HAP-1 (cell line): ENCODE measurements around the gene PSMG2.
"Not testable (repeated sequence)": the region's sequence is repeated elsewhere in the genome, so short reads cannot be mapped to it uniquely, and the experiment has no call there.

Experiments
- DNase-seq, 2 experiments: peaks; one replicate each; pipeline ENCODE4 v3.0.0-alpha.2; 2016 to 2020; ENCODE audit warnings: low spot score in 2 of 2
- H3K27me3 ChIP-seq: fragments of 250-450 bp; sonication (Bioruptor Pico); 2 replicates; pipeline ENCODE4 v1.5.1; 2020; ENCODE audit warnings: low read depth, mild to moderate bottlenecking, moderate library complexity
- H3K36me3 ChIP-seq: fragments of 250-450 bp; sonication (Bioruptor Pico); replicated peaks from 2 replicates; pipeline ENCODE4 v1.5.1; 2020; ENCODE audit warnings: mild to moderate bottlenecking
- H3K4me1 ChIP-seq: fragments of 250-450 bp; sonication (Bioruptor Pico); 2 replicates; pipeline ENCODE4 v1.5.1; 2020; ENCODE audit warnings: mild to moderate bottlenecking
- H3K4me3 ChIP-seq: fragments of 250-450 bp; sonication (Bioruptor Pico); 2 replicates; pipeline ENCODE4 v1.5.1; 2020; ENCODE audit warnings: mild to moderate bottlenecking, moderate library complexity
- H3K9me3 ChIP-seq: fragments of 250-450 bp; sonication (Bioruptor Pico); 2 replicates; pipeline ENCODE4 v1.5.1; 2020; ENCODE audit warnings: mild to moderate bottlenecking, moderate library complexity
- in situ Hi-C: fragments of 300-500 bp; cut with MboI; formaldehyde crosslinking; loops from 3 replicates; pipeline ENCODE4 v1.14.3; 2020; ENCODE audit warnings: low sequenced_read_pairs, inconsistent platforms, mixed read lengths

The PSMG2 gene

DNA sequence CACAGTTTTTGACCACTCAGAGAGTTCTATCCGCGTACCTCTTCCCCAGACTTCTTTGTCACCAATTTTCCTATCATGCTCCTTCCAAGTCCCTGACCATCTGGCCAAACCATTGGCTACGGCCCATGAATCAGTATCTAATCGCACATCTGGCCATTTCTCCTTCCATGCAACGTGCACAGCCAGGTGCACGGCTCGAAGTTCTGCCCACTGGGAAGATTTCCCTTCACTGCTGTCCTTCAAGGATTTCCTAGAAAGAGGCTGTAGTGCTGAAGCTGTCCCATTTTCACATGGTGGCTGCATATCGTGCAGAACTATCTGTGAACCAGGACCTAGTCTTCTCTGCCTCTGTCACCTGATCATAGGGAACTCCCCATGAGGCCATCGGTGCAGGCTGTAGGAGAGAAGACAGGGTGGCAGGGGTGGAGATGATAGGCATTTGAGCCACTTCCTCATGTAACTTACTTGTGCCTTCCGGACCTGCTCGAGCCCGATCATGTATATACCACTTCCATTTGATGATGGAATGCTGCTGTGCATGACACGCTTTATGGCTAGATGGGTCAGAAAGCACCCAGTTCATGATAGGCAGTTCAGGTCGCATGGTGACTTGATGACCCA, 53.9 kb downstream of the PSMG2 start:
- DNase-seq, H3K4me3 ChIP-seq, H3K36me3 ChIP-seq, H3K27me3 ChIP-seq, H3K4me1 ChIP-seq, in situ Hi-C loops, H3K9me3 ChIP-seq: not testable (repeated sequence)

DNA sequence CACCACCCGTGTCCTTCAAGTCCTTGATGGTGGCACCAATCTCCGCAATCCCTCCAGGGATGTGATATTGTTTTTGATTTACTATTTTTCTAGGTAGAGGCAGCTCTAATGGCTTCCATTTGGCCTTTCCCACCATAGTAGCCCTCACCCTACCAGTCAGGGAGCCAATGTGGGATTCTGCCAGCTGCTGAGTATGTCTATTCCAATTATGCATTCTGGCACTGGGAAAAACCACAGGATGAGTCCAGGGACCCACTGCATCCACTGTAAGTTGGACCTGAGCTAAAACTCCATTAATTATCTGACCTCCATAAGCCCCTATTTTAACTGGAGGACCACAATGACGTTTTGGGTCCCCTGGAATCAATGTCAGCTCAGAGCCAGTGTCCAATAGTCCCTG, 55.7 kb downstream of the PSMG2 start:
- DNase-seq, H3K36me3 ChIP-seq, H3K4me3 ChIP-seq, in situ Hi-C loops, H3K27me3 ChIP-seq, H3K9me3 ChIP-seq, H3K4me1 ChIP-seq: not testable (repeated sequence)

DNA sequence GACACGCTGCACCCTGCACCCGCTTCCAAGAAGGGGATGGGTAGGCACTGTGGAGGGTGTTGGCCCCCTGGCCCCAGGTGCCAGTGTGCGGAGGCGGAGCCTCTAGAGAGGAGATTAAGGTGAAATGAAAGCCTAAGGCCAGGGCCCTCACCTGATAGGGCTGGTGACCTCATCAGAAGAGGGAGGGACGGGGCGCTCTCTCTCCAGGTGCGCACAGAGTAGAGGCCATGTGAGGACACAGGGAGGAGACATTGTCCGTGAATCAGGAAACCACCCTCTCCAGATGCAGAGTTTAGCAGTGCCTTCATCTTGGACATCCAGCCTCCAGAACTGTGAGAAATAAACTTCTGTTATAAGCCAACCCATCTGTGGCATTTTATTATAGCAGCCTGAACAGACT, 62.3 kb downstream of the PSMG2 start:
- Histone ChIP-seq H3K36me3 (no peaks in the 10 kb centered on the region), H3K27me3 (no peaks in the 10 kb centered on the region), H3K9me3 (0 out of 2 replicates have a peak, but pooled peaks cover 2% of the 10 kb centered on the region), H3K4me3 (no peak overlapping the region), H3K4me1 (no peaks in the 10 kb centered on the region; the same call in 1 of the 2 replicates)
- no peak for DNase-seq
- in situ Hi-C loops = no loop called here

DNA sequence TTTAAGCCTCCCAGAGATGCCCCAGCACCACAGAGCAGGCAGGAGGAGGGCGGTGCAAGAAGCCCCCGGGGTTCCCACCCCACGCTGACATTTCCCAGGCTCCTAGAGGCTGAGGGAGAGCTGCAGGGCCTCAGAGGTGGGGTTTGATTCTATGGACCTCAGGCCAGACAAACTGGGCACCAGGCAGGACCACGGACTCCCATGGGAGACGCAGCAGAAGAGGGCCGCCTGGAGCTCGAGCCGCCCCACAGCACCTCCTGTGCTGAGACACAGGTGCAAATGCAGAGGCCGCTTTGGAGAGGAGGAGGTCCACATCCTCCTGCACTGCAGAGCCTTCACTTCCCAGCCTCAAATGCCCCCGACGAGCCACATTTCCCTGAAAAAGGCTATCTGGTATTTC, 62.7 kb downstream of the PSMG2 start:
- Histone ChIP-seq H3K9me3 (0 out of 2 replicates have a peak, but pooled peaks cover 2% of the 10 kb centered on the region), H3K4me3 (no peak overlapping the region), H3K36me3 (no peaks in the 10 kb centered on the region), H3K27me3 (no peaks in the 10 kb centered on the region), H3K4me1 (peaks cover 2% of the 10 kb centered on the region)
- in situ Hi-C loops = no loop called here
- DNase-seq = no peak

DNA sequence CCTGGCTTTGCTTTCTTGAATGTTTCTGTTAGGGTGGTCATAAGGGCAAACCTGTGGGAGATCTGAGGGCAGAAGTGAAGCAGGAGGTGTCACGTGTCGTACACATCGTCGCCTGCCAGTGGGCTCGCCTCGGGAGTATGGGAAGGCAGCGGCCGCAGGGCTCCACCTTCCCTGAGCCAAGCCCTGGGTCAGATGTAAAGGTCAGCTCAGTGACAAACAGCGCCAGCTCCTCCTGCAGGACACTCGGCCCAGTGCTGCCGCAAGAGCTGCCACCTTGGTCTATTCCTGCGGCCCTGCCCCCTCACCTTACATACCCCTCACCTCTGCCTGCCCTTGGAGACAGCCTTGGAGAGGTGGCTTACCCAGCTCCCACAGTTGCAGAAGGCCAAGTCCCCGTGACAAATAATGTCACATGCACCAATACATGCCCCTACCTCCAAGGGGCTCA, 64.2 kb downstream of the PSMG2 start:
- peak in 1 of 2 experiments; percentile 25 for DNase-seq
- Histone ChIP-seq H3K36me3 (no peaks in the 10 kb centered on the region), H3K4me3 (no peak overlapping the region)

DNA sequence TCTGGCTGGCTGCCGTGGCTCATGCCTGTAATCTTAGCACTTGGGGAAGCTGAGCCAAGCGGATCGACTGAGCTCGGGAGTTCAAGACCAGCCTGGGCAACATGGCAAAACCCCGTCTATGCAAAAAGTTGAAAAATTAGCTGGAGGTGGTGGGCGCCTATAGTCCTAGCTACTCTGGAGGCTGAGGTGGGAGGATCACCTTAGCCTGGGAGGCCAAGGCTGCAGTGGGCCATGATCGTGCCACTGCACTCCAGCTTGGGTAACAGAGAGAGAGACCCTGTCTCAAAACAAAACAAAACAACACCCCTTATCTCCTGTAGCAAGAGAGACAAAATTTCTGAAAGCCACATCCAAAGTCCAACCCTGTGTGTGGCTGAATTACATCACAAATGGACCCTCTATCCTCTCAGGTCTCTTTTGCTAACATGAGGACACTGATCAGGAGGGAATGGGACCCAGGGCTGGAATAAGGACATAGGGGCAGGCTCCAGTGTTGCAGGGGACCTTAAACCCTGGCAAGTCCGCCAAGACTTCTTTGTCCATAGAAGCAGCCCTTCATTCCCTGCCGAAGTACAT, 64.8 kb downstream of the PSMG2 start:
- Histone ChIP-seq H3K9me3 (0 out of 2 replicates have a peak, but pooled peaks cover 2% of the 10 kb centered on the region), H3K27me3 (no peaks in the 10 kb centered on the region), H3K36me3 (no peaks in the 10 kb centered on the region), H3K4me1 (peaks cover 11% of the 10 kb centered on the region), H3K4me3 (no peak overlapping the region)
- DNase-seq = no peak
- in situ Hi-C loops = no loop called here

More for the DNA sequence above, 64.2 kb downstream of the PSMG2 start:
- in situ Hi-C loops = no loop called here
- Histone ChIP-seq H3K27me3 (no peaks in the 10 kb centered on the region), H3K9me3 (0 out of 2 replicates have a peak, but pooled peaks cover 2% of the 10 kb centered on the region), H3K4me1 (peaks cover 11% of the 10 kb centered on the region)

DNA sequence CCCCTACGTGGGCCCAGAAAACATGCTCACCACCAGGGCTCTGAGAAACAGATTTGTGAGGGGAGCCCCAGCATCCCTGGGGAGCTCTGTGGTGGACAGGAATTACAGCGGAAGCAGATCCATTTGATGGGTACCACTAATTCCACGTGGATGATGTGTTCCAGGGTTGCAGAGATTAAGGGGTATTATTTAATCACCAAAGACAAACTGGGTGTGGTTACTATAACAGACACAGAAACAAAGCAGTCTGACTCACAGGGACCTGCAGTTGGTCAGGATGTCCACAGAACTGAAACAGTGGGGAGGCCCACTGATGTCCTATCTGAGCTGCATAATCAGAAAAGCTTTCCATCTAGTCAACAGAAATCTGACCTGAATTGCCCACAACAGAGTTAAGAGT, 65.8 kb downstream of the PSMG2 start:
- DNase-seq = no peak
- Histone ChIP-seq H3K4me3 (no peak overlapping the region), H3K4me1 (peaks cover 11% of the 10 kb centered on the region), H3K9me3 (0 out of 2 replicates have a peak, but pooled peaks cover 2% of the 10 kb centered on the region), H3K27me3 (no peaks in the 10 kb centered on the region), H3K36me3 (no peaks in the 10 kb centered on the region)
- in situ Hi-C loops = no loop called here

DNA sequence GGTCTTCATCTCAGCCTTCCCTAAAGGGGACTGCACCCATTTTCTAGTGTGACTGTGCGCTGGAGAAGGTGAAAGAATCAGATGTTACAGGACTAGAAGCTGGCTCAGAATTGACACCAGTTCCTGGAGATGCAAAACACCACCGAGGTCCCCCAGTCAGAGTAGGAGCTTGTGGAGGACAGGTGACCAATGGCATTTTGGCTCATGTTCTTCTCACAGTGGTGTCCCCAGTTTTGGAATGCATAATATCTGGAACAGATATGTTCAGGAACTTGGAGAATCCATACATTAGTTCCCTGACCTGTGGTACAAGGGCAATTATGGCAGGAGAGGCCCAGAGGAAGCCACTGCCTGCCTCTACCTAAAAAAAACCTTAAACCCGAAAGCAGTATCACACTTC, 66.3 kb downstream of the PSMG2 start:
- no peak overlapping the region for H3K4me3 ChIP-seq
- in situ Hi-C loops = no loop called here
- H3K4me1 ChIP-seq = peaks cover 11% of the 10 kb centered on the region
- H3K27me3 ChIP-seq = no peaks in the 10 kb centered on the region
- H3K36me3 ChIP-seq = no peaks in the 10 kb centered on the region
- 0 out of 2 replicates have a peak, but pooled peaks cover 2% of the 10 kb centered on the region for H3K9me3 ChIP-seq
- DNase-seq = no peak

DNA sequence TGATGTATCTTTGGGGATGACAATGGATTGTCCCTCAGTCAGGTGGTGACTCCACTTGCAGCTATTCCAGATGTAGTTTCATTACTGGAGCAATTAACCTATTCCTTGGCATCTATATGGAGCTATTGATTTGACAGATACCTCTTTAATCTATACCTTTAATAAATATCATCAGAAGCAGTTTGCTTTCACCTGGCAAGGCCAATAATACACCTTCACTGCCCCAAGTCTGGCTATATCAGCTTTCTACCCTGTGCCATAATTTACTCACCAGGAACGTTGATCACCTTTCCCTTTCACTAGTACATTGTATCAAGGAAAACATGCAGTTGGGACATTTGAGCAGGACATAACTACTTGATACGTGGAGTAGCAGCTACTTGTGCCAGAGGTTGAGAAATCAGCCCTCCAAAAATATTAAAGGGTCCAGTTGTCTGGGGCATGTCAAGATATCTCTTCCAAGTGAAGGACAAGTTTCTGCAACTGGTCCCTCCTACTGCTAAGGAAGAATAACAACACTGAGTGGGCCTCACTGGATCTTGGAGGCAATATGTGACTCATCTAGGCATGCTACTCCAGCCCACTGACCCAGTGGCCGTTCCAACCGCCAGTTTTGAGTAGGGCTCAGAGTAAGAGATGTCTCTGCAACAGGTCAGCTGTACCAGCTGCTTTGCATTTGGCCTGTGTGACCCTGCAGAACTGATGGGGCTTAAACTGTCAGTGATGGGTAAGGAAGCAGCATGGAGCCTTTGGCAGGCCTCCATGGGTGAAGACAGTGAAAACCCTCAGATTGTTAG, 67.0 kb downstream of the PSMG2 start:
- DNase-seq = no peak
- 0 out of 2 replicates have a peak, but pooled peaks cover 2% of the 10 kb centered on the region for H3K9me3 ChIP-seq
- H3K4me1 ChIP-seq = peaks cover 11% of the 10 kb centered on the region
- H3K4me3 ChIP-seq = no peak overlapping the region
- no peaks in the 10 kb centered on the region for H3K36me3 ChIP-seq
- in situ Hi-C loops = no loop called here
- H3K27me3 ChIP-seq = no peaks in the 10 kb centered on the region

DNA sequence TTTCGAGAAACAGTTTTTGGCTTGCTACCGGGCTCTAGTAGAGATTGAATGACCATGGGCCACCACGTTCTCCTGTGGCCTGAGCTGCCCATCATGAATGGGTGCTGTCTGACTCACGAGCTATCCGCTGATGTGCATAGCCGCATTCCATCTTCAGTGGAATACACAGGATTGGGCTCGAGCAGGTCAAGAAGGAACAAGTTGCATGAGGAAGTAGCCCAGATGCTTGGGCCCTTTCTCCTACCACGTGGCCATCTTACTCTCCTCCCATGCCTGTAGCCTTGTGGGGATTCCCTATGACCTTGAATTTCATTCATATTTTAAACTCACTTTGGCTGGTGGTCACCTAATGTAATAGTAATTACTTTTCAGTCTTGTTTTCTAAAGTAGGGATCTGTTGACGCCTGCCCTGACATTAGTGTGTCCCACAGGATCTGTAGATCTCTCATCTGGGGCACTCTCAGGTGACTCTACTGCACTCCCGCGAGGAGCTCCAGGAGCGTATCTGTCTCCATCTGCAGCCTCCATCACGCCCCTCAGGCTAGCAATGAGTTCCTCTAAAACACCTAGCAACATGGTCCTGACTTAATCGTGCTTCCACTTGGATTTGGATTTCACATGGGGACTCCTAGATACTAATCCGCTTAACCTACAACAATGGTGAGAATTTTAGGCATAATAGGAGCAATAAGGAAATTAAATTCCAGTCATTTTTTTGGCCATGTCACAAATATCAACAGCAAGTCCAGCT, 67.8 kb downstream of the PSMG2 start:
- no peak overlapping the region for H3K4me3 ChIP-seq
- H3K36me3 ChIP-seq = no peaks in the 10 kb centered on the region
- H3K27me3 ChIP-seq = no peaks in the 10 kb centered on the region
- in situ Hi-C loops = no loop called here
- 0 out of 2 replicates have a peak, but pooled peaks cover 2% of the 10 kb centered on the region for H3K9me3 ChIP-seq
- peak; percentile 65 to 79 for DNase-seq
- H3K4me1 ChIP-seq = peaks cover 11% of the 10 kb centered on the region

DNA sequence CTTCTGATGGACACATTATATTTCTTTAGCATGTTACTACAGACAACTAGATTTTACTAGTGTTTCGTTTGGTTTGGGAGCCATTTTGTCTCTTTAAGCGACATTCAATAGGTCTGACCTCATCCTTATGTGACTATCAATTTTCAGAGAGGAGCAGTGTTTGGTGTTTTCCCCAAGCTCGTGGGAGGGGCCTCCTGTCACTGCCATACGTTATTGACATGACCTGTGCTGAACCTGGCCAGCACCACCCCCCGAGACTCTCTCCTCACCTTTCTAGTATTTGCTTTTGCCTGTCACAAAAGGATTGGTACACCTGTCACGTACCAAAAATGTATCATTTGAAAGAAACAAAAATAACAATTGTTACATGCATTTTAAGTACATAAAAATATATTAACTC, 69.3 kb downstream of the PSMG2 start:
- no peaks in the 10 kb centered on the region for H3K27me3 ChIP-seq
- no peaks in the 10 kb centered on the region for H3K36me3 ChIP-seq
- H3K4me1 ChIP-seq = peaks cover 11% of the 10 kb centered on the region
- no peak overlapping the region for H3K4me3 ChIP-seq
- 0 out of 2 replicates have a peak, but pooled peaks cover 2% of the 10 kb centered on the region for H3K9me3 ChIP-seq
- DNase-seq = no peak
- in situ Hi-C loops = no loop called here

DNA sequence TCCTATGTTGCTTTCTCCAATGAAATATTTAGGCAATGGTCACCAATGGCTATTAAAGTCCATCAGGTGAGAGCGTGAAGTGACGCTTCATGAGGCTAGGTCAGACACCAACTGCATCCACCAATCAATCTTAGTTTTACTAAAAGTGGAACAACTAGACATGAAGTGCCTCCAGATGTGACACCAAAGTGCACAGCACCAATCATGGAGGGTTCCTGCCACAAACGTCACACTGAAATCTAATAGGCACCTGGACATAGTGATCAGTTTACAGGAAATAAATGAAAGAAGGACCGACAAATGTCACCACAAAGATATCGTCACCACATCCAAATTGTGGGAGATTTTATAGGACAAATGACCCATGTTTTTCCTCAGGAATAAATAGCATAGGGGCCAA, 70.5 kb downstream of the PSMG2 start:
- in situ Hi-C loops = no loop called here
- no peak for DNase-seq
- H3K9me3 ChIP-seq = 0 out of 2 replicates have a peak, but pooled peaks cover 2% of the 10 kb centered on the region
- no peaks in the 10 kb centered on the region for H3K27me3 ChIP-seq
- H3K4me3 ChIP-seq = no peak overlapping the region
- H3K4me1 ChIP-seq = peaks cover 11% of the 10 kb centered on the region
- H3K36me3 ChIP-seq = no peaks in the 10 kb centered on the region

DNA sequence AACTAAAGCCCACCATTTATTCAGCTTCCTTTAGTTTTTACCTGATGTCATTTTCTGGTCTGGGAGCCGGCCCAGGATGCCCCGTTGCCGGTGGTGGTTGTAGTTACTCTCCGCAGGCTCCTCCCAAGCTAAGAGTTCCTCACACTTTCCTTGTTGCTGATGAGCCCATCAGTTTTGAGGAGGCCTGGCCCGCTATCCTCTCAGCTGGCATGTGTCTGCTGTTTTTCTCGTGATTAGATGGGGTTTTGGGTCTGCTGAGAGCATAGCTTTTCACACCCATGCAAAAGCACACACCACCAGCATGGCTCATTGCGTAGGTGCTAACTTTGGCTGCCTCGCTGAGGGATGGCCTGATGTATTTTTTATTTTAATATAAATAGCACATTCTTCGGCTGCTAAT, 72.1 kb downstream of the PSMG2 start:
- DNase-seq = no peak
- no peak overlapping the region for H3K4me3 ChIP-seq
- no peaks in the 10 kb centered on the region for H3K9me3 ChIP-seq
- in situ Hi-C loops = no loop called here
- peaks cover 11% of the 10 kb centered on the region for H3K4me1 ChIP-seq
- no peaks in the 10 kb centered on the region for H3K36me3 ChIP-seq
- no peaks in the 10 kb centered on the region for H3K27me3 ChIP-seq
